HCT116 (cell line): ENCODE results near the gene MAP7.

ENCODE experiments used
- CEBPB ChIP-seq: IDR thresholded peaks from 2 replicates; pipeline ENCODE4 v1.6.1; 2012; ENCODE audit warnings: low read depth
- ELF1 ChIP-seq: IDR thresholded peaks from 2 replicates; pipeline ENCODE4 v1.6.1; 2012; ENCODE audit warnings: low read depth, borderline replicate concordance
- EZH2phosphoT487 ChIP-seq: fragments of 200-600 bp; IDR thresholded peaks from 2 replicates; pipeline ENCODE4 v1.6.1; 2018; ENCODE audit warnings: antibody characterized with exemption, borderline replicate concordance
- POLR2A ChIP-seq: IDR thresholded peaks from 2 replicates; pipeline ENCODE4 v1.7.0; 2011; ENCODE audit warnings: borderline replicate concordance; ENCODE audit not compliant: insufficient read depth, insufficient read length; ENCODE audit errors: extremely low read depth
- TCF7L2 ChIP-seq: IDR thresholded peaks from 2 replicates; pipeline ENCODE4 v1.7.0; 2011; ENCODE audit warnings: borderline replicate concordance, inconsistent platforms; ENCODE audit not compliant: insufficient read depth, insufficient read length; ENCODE audit errors: extremely low read depth

DNA sequence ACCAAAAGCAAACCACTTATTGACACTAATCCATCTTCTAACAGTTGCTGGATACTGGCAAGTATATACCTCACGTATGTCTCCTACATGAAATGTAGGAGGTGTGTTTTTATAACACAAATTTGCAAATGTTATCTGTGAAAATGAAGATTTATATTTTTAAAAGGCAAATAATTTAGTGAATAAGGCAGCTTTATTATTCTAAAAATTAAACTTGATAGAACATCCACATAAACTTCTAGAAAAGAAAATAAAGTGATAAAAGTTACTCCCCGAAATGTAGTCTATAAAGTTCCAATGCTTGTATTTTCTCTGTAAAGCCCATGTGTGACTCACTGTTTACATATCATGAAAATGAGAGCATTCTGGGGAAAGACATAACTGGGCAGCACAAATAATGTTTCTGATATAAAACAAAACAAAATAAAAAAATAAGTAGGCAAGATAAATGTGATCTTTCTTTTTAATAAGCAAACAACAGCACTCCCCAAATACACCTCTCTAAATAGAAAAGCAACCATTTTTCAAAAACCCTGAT, 84.4 kb downstream of the MAP7 start:
- TF ChIP-seq TCF7L2 (no peak), POLR2A (no peak), ELF1 (no peak), EZH2phosphoT487 (no peak), CEBPB (no peak)
